Measurements from ENCODE around the gene SEZ6L2. TPM values are rescaled to one million over a fixed set of nuclear protein-coding genes. Genes with fewer than 3 reads are reported as not detected.

Gene SEZ6L2
- total RNA-seq, 1 donor from 2014 or later, result 34.2 TPM

Other genes with a start within 250 kb of the SEZ6L2 start
- gene SPN, start 236.3 kb downstream of the SEZ6L2 start, total RNA-seq (ENCODE audit: unreplicated experiment), result 1.5 TPM
- 30.4 TPM for gene QPRT, start 220.4 kb downstream of the SEZ6L2 start, total RNA-seq (ENCODE audit: unreplicated experiment)
- gene C16orf54, start 153.6 kb downstream of the SEZ6L2 start, total RNA-seq (ENCODE audit: unreplicated experiment), result not detected
- not detected for gene ZG16, start 121.3 kb downstream of the SEZ6L2 start, total RNA-seq (ENCODE audit: unreplicated experiment)
- 40.7 TPM for gene KIF22, start 108.8 kb downstream of the SEZ6L2 start, total RNA-seq (ENCODE audit: unreplicated experiment)
- gene MAZ, start 93.0 kb downstream of the SEZ6L2 start, total RNA-seq (ENCODE audit: unreplicated experiment), result 407 TPM
- 15.0 TPM for gene PRRT2, start 87.4 kb downstream of the SEZ6L2 start, total RNA-seq (ENCODE audit: unreplicated experiment)
- gene PAGR1, start 83.4 kb downstream of the SEZ6L2 start, total RNA-seq (ENCODE audit: unreplicated experiment), result 38.6 TPM
- 2.0 TPM for gene MVP, start 79.1 kb downstream of the SEZ6L2 start, total RNA-seq (ENCODE audit: unreplicated experiment)
- gene CDIPT, start 36.3 kb downstream of the SEZ6L2 start, total RNA-seq (ENCODE audit: unreplicated experiment), result 85.0 TPM
- gene ASPHD1, start 938 bp upstream of the SEZ6L2 start, total RNA-seq (ENCODE audit: unreplicated experiment), result 3.0 TPM
- 25.8 TPM for gene KCTD13, start 26.7 kb upstream of the SEZ6L2 start, total RNA-seq (ENCODE audit: unreplicated experiment)
- 217 TPM for gene TMEM219, start 62.5 kb upstream of the SEZ6L2 start, total RNA-seq (ENCODE audit: unreplicated experiment)
- gene TAOK2, start 74.3 kb upstream of the SEZ6L2 start, total RNA-seq (ENCODE audit: unreplicated experiment), result 178 TPM
- gene HIRIP3, start 96.1 kb upstream of the SEZ6L2 start, total RNA-seq (ENCODE audit: unreplicated experiment), result 5.2 TPM
- gene INO80E, start 96.7 kb upstream of the SEZ6L2 start, total RNA-seq (ENCODE audit: unreplicated experiment), result 94.4 TPM
- 7.4 TPM for gene DOC2A, start 111.5 kb upstream of the SEZ6L2 start, total RNA-seq (ENCODE audit: unreplicated experiment)
- gene C16orf92, start 123.6 kb upstream of the SEZ6L2 start, total RNA-seq (ENCODE audit: unreplicated experiment), result not detected
- gene TLCD3B, start 131.7 kb upstream of the SEZ6L2 start, total RNA-seq (ENCODE audit: unreplicated experiment), result 1.4 TPM
- gene ALDOA, start 166.2 kb upstream of the SEZ6L2 start, total RNA-seq (ENCODE audit: unreplicated experiment), result 551 TPM
- gene PPP4C, start 176.4 kb upstream of the SEZ6L2 start, total RNA-seq (ENCODE audit: unreplicated experiment), result 191 TPM
- 2.6 TPM for gene TBX6, start 192.4 kb upstream of the SEZ6L2 start, total RNA-seq (ENCODE audit: unreplicated experiment)
- 45.9 TPM for gene YPEL3, start 196.7 kb upstream of the SEZ6L2 start, total RNA-seq (ENCODE audit: unreplicated experiment)
- gene GDPD3, start 214.0 kb upstream of the SEZ6L2 start, total RNA-seq (ENCODE audit: unreplicated experiment), result 9.3 TPM
- gene MAPK3, start 223.7 kb upstream of the SEZ6L2 start, total RNA-seq (ENCODE audit: unreplicated experiment), result 125 TPM

Measured in endothelial cell (in vitro differentiated cells).